Measurements from ENCODE around the gene ITGB7.

DNA sequence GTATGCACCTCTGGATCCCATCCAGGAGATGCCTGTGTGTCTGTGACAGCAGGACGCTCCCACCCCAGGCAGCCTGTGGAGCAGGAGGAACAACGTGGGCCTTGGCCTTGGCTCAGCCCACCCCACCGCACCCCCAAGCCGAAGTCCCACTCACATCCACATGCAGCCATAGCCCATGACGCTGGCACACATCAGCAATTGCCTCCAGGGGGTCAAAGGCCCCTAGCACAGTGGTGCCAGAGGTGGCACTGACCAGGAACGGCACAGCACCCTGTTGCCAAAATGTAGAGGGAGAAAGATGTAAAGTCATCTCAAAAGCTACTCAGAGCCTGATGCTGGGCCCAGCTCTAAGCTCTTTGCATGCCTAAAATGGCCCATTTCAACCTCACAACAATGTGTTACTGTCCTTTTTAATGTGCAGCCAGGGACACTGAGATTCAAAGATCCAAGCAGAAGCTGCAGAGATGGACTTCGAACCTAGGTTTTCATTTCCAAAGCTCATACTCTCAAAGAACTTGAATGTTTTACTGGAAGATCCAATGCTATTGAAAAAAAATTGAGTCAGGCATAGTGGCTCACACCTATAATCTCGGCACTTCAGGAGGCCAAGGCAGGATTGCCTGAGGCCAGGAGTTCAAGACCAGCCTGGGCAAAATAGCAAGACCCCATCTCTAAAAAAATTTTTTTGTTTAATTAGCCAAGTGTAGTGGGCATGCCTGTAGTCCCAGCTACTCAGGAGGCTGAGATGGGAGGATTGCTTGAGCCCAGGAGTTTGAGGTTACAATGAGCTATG is 45.7 kb downstream of the ITGB7 start:
- TF ChIP-seq, protein P1, sequence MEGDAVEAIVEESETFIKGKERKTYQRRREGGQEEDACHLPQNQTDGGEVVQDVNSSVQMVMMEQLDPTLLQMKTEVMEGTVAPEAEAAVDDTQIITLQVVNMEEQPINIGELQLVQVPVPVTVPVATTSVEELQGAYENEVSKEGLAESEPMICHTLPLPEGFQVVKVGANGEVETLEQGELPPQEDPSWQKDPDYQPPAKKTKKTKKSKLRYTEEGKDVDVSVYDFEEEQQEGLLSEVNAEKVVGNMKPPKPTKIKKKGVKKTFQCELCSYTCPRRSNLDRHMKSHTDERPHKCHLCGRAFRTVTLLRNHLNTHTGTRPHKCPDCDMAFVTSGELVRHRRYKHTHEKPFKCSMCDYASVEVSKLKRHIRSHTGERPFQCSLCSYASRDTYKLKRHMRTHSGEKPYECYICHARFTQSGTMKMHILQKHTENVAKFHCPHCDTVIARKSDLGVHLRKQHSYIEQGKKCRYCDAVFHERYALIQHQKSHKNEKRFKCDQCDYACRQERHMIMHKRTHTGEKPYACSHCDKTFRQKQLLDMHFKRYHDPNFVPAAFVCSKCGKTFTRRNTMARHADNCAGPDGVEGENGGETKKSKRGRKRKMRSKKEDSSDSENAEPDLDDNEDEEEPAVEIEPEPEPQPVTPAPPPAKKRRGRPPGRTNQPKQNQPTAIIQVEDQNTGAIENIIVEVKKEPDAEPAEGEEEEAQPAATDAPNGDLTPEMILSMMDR (IDR thresholded peaks at IDR 0.05) = no peak
- TF ChIP-seq POLR2A (IDR thresholded peaks at IDR 0.05) = no peak
- TF ChIP-seq POLR2AphosphoS5 (IDR thresholded peaks at IDR 0.05) = no peak
